Keratinocyte (primary cell): Measurements from ENCODE around the gene S100A5. TPM values are rescaled to one million over a fixed set of nuclear protein-coding genes. Genes with fewer than 3 reads are reported as not detected.

ENCODE experiments used
- DNase-seq: peaks from one replicate; pipeline ENCODE4 v3.0.0-alpha.2; 2011; ENCODE audit warnings: low read depth, missing footprints, low spot score
- FAIRE-seq: peaks from 2 replicates; lab custom pipeline; 2011; peaks lifted over from hg19 to GRCh38; lab: Jason Lieb, UNC
- H2AFZ ChIP-seq: 2 replicates; pipeline ENCODE4 v1.6.0; 2012; ENCODE audit warnings: low read length, control low read depth, inconsistent platforms; ENCODE audit not compliant: control insufficient read depth
- H3K27ac ChIP-seq: 2 replicates; pipeline ENCODE4 v1.5.1; 2011; ENCODE audit warnings: low read length; ENCODE audit not compliant: control insufficient read depth, insufficient read depth
- H3K27me3 ChIP-seq: 3 replicates; pipeline ENCODE4 v1.6.0; 2011; ENCODE audit warnings: low read length; ENCODE audit not compliant: control insufficient read depth, insufficient read depth; ENCODE audit errors: extremely low read depth
- H3K36me3 ChIP-seq, 2 experiments: 2 replicates in 1 of 2; 3 replicates in 1 of 2; pipeline ENCODE4 v1.5.1; 2011; ENCODE audit warnings: low read length in 2 of 2, mild to moderate bottlenecking in 1 of 2; ENCODE audit not compliant: control insufficient read depth in 2 of 2, insufficient read depth in 2 of 2; ENCODE audit errors: extremely low read depth in 1 of 2
- H3K4me1 ChIP-seq: 3 replicates; pipeline ENCODE4 v1.5.1; 2011; ENCODE audit warnings: low read length; ENCODE audit not compliant: control insufficient read depth, insufficient read depth; ENCODE audit errors: extremely low read depth
- H3K4me2 ChIP-seq: 3 replicates; pipeline ENCODE4 v1.6.0; 2011; ENCODE audit warnings: low read depth, low read length; ENCODE audit not compliant: control insufficient read depth, insufficient read depth; ENCODE audit errors: extremely low read depth
- H3K4me3 ChIP-seq, 3 experiments: fragments of 200-600 bp in 1 of 3; sonication (generic) in 1 of 3; 2 replicates in 2 of 3; 3 replicates in 1 of 3; pipeline ENCODE4 v1.5.1; 2011 to 2016; ENCODE audit warnings: low read length in 3 of 3, mild to moderate bottlenecking in 3 of 3, control low read depth in 2 of 3, inconsistent platforms in 1 of 3, low read depth in 1 of 3, mixed read lengths in 1 of 3, mixed run types in 1 of 3, moderate library complexity in 1 of 3; ENCODE audit not compliant: control insufficient read depth in 2 of 3, insufficient read depth in 2 of 3; ENCODE audit errors: extremely low read depth in 1 of 3
- H3K79me2 ChIP-seq: 2 replicates; pipeline ENCODE4 v1.6.0; 2012; ENCODE audit warnings: low read length; ENCODE audit not compliant: control insufficient read depth, insufficient read depth
- H3K9ac ChIP-seq: 3 replicates; pipeline ENCODE4 v1.6.0; 2011; ENCODE audit warnings: low read length; ENCODE audit not compliant: control insufficient read depth, insufficient read depth; ENCODE audit errors: extremely low read depth
- H3K9me1 ChIP-seq: 3 replicates; pipeline ENCODE4 v1.6.0; 2011; ENCODE audit warnings: low read length; ENCODE audit not compliant: control insufficient read depth, insufficient read depth; ENCODE audit errors: extremely low read depth
- H3K9me3 ChIP-seq: 2 replicates; pipeline ENCODE4 v1.5.1; 2012; ENCODE audit warnings: low read depth, low read length; ENCODE audit not compliant: control insufficient read depth
- H4K20me1 ChIP-seq: 3 replicates; pipeline ENCODE4 v1.6.0; 2011; ENCODE audit warnings: low read length; ENCODE audit not compliant: control insufficient read depth, insufficient read depth; ENCODE audit errors: extremely low read depth
- EZH2 ChIP-seq: IDR thresholded peaks from one replicate; pipeline ENCODE4 v1.6.1; 2012; ENCODE audit warnings: inconsistent platforms, mild to moderate bottlenecking, low read length, moderate library complexity
- dilution Hi-C: fragments of 300-500 bp; cut with MboI; formaldehyde crosslinking; loops from one replicate; pipeline ENCODE4 v1.7.0; 2020; ENCODE audit warnings: low sequenced_read_pairs; ENCODE audit not compliant: extremely low pct_ligation_motif_present
- polyA plus RNA-seq, 5 experiments: library from polyadenylated mRNA; depleted of rRNA in 3 of 5; stranded (reverse) in 3 of 5; stranded (forward) in 1 of 5; unstranded in 1 of 5; fragments of >200 nt; gene quantifications; 1 replicate in 1 of 5; 2 replicates in 3 of 5; 3 replicates in 1 of 5; pipeline versions ENCODE4 v1.2.1 to v1.2.3, GENCODE V29; 2011 to 2012; ENCODE audit warnings: missing spikeins in 2 of 5, low read depth in 1 of 5, low replicate concordance in 1 of 5
- TF ChIP-seq, protein P1 (sequence below), 3 experiments: IDR thresholded peaks in 1 of 3; conservative IDR thresholded peaks in 1 of 3; optimal IDR thresholded peaks in 1 of 3; 2 replicates in 2 of 3; 3 replicates in 1 of 3; pipeline versions ENCODE3 to v1.5.1; 2011; ENCODE audit warnings: low read length in 3 of 3, mild to moderate bottlenecking in 3 of 3, moderate library complexity in 2 of 3, control low read depth in 1 of 3, inconsistent platforms in 1 of 3; ENCODE audit not compliant: insufficient read depth in 2 of 3; ENCODE audit errors: extremely low read depth in 1 of 3

S100A5 gene
- polyA plus RNA-seq, 1 donor (not counting 4 experiments of a cell fraction or from before 2014, with no cell fraction given), result 0.20 TPM

DNA sequence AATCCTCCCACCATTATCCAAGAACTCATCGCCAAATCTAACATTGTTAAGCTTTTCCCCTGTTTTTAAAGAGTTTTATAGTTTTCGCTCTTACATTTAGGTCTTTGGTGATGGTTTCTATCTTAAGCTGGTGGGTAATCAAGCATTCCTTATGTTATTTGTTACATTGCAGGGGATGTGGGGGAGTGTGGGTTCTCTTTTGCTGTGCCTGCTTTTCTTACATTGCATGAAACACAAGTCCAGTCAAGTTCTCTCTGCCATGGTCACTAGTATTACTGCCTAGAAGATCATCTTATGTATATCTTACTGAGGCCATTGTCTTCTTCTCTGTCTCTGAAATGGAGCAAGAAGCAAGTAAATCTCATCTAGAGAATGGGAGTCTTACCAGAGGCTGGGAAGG is 53.0 kb downstream of the S100A5 start:
- Histone ChIP-seq H3K4me1 (peaks cover 30% of the 10 kb centered on the region), H2AFZ (no peak overlapping the region), H4K20me1 (no peaks in the 10 kb centered on the region), H3K79me2 (no peaks in the 10 kb centered on the region), H3K4me2 (no peak overlapping the region), H3K9ac (no peak overlapping the region), H3K27ac (no peak overlapping the region), H3K9me1 (no peaks in the 10 kb centered on the region), H3K4me3 (no peak overlapping the region), H3K36me3 (no peaks in the 10 kb centered on the region), H3K9me3 (no peaks in the 10 kb centered on the region), H3K27me3 (peaks cover 4% of the 10 kb centered on the region)
- FAIRE-seq (no peak), DNase-seq (no peak)
- dilution Hi-C loops, result no loop called here
- TF ChIP-seq, protein P1, sequence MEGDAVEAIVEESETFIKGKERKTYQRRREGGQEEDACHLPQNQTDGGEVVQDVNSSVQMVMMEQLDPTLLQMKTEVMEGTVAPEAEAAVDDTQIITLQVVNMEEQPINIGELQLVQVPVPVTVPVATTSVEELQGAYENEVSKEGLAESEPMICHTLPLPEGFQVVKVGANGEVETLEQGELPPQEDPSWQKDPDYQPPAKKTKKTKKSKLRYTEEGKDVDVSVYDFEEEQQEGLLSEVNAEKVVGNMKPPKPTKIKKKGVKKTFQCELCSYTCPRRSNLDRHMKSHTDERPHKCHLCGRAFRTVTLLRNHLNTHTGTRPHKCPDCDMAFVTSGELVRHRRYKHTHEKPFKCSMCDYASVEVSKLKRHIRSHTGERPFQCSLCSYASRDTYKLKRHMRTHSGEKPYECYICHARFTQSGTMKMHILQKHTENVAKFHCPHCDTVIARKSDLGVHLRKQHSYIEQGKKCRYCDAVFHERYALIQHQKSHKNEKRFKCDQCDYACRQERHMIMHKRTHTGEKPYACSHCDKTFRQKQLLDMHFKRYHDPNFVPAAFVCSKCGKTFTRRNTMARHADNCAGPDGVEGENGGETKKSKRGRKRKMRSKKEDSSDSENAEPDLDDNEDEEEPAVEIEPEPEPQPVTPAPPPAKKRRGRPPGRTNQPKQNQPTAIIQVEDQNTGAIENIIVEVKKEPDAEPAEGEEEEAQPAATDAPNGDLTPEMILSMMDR (optimal IDR thresholded peaks at IDR 0.05 in 1 of 3, IDR thresholded peaks at IDR 0.05 in 1 of 3, conservative IDR thresholded peaks at IDR 0.05 in 1 of 3; ENCODE audit: extremely low read depth in 1 of 3, insufficient read depth in 2 of 3, low read length in 3 of 3), result no peak
- no peak for TF ChIP-seq EZH2

Other genes with a start within 250 kb of the S100A5 start
- gene PGLYRP3, start 228.0 kb downstream of the S100A5 start, polyA plus RNA-seq, result 0.93 to 1.9 TPM (median 1.0 TPM) in 3 replicates
- 2.4 to 21.6 TPM (median 3.8 TPM) in 3 replicates for gene PGLYRP4, start 192.1 kb downstream of the S100A5 start, polyA plus RNA-seq
- 238 to 1,827 TPM (median 297 TPM) in 3 replicates for gene S100A9, start 183.1 kb downstream of the S100A5 start, polyA plus RNA-seq
- 0.65 to 6.3 TPM (median 1.5 TPM) in 3 replicates for gene S100A12, start 165.3 kb downstream of the S100A5 start, polyA plus RNA-seq
- 99.7 to 1,918 TPM (median 403 TPM) in 3 replicates for gene S100A8, start 149.9 kb downstream of the S100A5 start, polyA plus RNA-seq
- gene S100A7A, start 124.4 kb downstream of the S100A5 start, polyA plus RNA-seq, result 0.01 TPM in 1 of 3 replicates, not detected in the others
- 13.1 to 31.2 TPM (median 16.0 TPM) in 3 replicates for gene S100A7, start 80.3 kb downstream of the S100A5 start, polyA plus RNA-seq
- gene S100A6, start 4.9 kb downstream of the S100A5 start, polyA plus RNA-seq, result 1,608 to 5,801 TPM (median 2,598 TPM) in 3 replicates
- 21.4 to 40.2 TPM (median 26.7 TPM) in 3 replicates for gene S100A4, start 4.9 kb upstream of the S100A5 start, polyA plus RNA-seq
- 12.6 to 24.0 TPM (median 15.1 TPM) in 3 replicates for gene S100A3, start 8.3 kb upstream of the S100A5 start, polyA plus RNA-seq
- 10,013 to 12,757 TPM (median 12,412 TPM) in 3 replicates for gene S100A2, start 24.9 kb upstream of the S100A5 start, polyA plus RNA-seq
- 1,620 to 2,357 TPM (median 2,299 TPM) in 3 replicates for gene S100A16, start 72.2 kb upstream of the S100A5 start, polyA plus RNA-seq
- 1,249 to 1,646 TPM (median 1,394 TPM) in 3 replicates for gene S100A14, start 75.4 kb upstream of the S100A5 start, polyA plus RNA-seq
- 215 to 276 TPM (median 228 TPM) in 3 replicates for gene S100A13, start 86.6 kb upstream of the S100A5 start, polyA plus RNA-seq
- gene S100A1, start 87.5 kb upstream of the S100A5 start, polyA plus RNA-seq, result 0.12 to 0.15 TPM in 2 of 3 replicates, not detected in the other
- gene CHTOP, start 93.1 kb upstream of the S100A5 start, polyA plus RNA-seq, result 46.7 to 68.6 TPM (median 56.0 TPM) in 3 replicates
- gene SNAPIN, start 117.8 kb upstream of the S100A5 start, polyA plus RNA-seq, result 48.6 to 52.1 TPM (median 49.4 TPM) in 3 replicates
- 185 to 256 TPM (median 232 TPM) in 3 replicates for gene ILF2, start 130.1 kb upstream of the S100A5 start, polyA plus RNA-seq
- gene NPR1, start 137.8 kb upstream of the S100A5 start, polyA plus RNA-seq, result not detected in 3 replicates
- 24.6 to 34.5 TPM (median 26.0 TPM) in 3 replicates for gene INTS3, start 187.1 kb upstream of the S100A5 start, polyA plus RNA-seq
- 7.4 to 9.6 TPM (median 8.2 TPM) in 3 replicates for gene SLC27A3, start 234.5 kb upstream of the S100A5 start, polyA plus RNA-seq